Measurements from ENCODE around the gene PCBP4.

DNA sequence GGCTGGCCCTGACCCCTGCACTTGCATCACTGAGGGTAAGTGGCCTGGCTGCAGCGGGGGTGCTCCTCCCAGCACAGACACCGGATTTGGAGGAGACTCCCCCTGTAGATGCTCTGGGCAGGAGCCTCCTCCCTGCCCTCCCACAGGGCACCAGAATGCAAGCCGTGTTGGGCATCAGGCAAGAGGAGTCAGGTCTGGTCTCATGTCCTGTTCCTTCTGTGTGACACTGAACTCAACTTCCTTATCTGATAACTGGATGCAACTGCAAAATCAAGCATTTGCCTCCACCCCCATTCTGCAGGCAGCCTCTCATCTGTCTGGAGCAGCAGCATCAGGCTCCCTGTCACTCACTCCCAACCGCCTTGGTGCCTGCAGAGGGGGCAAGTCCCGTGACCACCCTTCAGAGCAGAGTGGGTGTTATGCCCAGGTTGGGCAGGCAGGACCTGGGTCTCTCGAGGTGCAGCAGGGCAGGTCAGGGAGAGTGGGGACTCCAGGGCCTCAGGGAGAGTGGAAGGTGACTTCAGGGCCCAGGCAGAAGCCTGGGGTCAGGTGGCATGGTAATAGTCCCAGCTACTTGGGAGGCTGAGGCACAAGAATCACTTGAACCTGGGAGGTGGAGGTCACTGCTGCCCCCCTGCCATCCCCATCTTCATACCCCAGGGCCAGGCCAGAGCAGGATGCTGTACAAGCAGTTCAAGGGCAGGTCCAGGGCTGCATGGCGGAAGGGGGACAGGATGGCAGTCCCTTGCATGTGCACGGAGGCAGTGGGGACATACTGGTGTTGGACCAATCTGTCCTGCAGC, 39.0 kb upstream of the PCBP4 start:
- no peak for TF ChIP-seq ZNF274 (IDR thresholded peaks at IDR 0.05; ENCODE audit: low read depth, low read length)
- no peak for TF ChIP-seq SUZ12 (IDR thresholded peaks at IDR 0.05; ENCODE audit: extremely low read depth, insufficient read depth, insufficient read length)
- TF ChIP-seq YY1 (IDR thresholded peaks at IDR 0.05; ENCODE audit: insufficient read depth, insufficient read length) = no peak
